Measurements from ENCODE around the gene ANP32E.

DNA sequence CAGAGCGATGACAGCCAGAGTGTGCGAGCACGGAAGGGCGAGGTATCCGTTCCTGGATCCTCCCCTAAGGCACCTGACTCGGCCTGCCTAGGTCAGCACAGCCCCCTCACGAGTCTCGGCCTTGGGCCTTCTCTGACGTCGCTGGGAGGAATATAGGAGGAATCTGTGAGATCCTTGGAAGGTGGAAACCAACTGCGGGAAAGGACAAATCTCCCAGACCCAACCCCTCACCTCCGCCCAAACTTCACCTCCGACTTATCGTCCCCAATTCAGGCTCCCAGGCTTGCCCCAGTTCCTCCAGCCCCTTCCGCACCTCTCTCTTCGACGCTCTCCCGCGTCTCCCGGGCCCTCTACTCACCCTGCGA, 32.4 kb upstream of the ANP32E start:
- TF ChIP-seq, protein P1, sequence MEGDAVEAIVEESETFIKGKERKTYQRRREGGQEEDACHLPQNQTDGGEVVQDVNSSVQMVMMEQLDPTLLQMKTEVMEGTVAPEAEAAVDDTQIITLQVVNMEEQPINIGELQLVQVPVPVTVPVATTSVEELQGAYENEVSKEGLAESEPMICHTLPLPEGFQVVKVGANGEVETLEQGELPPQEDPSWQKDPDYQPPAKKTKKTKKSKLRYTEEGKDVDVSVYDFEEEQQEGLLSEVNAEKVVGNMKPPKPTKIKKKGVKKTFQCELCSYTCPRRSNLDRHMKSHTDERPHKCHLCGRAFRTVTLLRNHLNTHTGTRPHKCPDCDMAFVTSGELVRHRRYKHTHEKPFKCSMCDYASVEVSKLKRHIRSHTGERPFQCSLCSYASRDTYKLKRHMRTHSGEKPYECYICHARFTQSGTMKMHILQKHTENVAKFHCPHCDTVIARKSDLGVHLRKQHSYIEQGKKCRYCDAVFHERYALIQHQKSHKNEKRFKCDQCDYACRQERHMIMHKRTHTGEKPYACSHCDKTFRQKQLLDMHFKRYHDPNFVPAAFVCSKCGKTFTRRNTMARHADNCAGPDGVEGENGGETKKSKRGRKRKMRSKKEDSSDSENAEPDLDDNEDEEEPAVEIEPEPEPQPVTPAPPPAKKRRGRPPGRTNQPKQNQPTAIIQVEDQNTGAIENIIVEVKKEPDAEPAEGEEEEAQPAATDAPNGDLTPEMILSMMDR (IDR thresholded peaks at IDR 0.05; ENCODE audit: low read depth, low read length, missing input control) = no peak
- no peak for TF ChIP-seq EGR1 (IDR thresholded peaks at IDR 0.05; ENCODE audit: low read depth in 2 of 2)
- no peak for TF ChIP-seq ZBTB33 (IDR thresholded peaks at IDR 0.05)
- peak in 1 of 2 donors; percentile 5 for TF ChIP-seq RAD21 (IDR thresholded peaks at IDR 0.05)

All from liver (tissue), 3 donors.